Stimulated activated CD8-positive, alpha-beta memory T cell treated with anti-CD3 and anti-CD28 coated beads, Interleukin-15, amount 100 ng/mL, for 1 hour (primary cell): Measurements from ENCODE around the gene RPL29.

ENCODE experiments used
- DNase-seq: peaks from one replicate; pipeline ENCODE4 v3.0.0-alpha.2; 2020; ENCODE audit warnings: low read depth

RPL29 gene

DNA sequence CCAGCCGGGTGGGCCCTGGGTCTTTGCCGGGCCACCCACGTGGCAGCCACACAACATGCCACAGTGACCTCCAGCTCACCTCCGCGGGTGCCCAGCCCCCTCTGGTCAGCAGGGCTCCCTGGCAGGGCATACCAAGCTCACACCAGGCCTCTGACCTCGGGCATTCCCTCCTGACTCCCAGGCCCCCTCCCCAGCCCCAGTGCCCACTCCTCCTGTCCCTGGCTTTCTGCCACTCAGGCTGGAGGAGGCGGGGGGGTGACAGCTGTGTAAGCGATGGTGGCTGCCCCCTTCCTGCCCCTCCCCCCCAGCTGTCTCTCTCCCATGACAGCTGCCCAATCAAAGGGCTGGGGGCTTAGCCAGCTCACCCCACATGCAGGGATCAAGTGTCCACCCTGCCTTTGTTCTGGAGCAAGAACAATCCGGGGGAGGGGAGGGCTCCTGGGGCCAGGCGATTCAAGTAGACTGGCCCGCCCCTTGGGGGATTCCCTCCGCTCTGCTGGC is 31.7 kb downstream of the RPL29 start:
- no peak for DNase-seq

GRCh38 chr3:51962854-51963530 is 32.7 kb downstream of the RPL29 start:
- DNase-seq, result no peak

DNA sequence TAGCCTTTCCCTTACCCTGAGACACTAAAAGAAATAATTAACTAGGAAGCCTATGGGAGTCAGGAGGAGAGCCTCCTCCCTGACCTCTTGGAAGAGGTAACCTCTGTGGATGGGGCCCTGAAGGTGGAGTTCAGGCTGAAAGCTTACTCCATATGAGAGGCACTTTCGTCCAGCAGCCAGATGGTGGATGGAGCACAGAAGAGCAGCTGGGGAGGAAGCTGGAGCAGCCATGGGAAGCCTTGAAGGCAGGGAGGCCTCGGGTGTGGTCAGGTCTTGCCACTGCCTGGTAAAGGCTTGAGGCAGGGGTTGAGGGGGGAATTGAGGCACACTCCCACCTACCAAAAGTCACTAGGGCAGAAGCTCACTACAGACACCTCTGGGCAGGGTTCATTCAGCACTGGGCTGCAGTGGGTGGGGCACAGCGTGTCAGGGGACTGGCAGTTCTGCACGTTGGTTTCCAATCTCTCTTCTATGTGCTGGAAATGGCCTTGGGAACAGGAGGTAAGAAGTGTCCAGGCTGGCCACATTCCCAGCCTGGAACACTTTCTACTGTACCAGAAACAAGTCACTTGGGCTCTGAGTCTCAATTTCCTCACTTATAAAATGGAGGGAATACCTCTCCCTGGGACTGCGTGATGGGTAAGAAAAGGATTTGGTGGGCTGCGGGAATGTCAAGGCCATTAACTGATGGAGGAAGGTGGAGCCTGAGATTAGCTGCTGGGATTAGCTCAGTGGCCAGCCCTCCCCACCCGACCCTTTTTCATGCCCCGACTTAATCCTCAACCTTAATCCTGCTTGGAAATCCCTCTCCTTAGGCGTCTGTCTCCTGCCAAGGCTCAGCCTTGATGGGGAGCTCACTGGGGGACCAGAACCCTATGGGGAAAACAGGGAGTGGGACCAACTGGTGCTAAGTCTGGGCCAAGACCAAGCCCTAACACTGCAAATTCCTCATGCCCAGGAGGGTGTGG is 33.8 kb downstream of the RPL29 start:
- DNase-seq, result no peak

GRCh38 chr3:51961011-51961410 is 34.7 kb downstream of the RPL29 start:
- no peak for DNase-seq

DNA sequence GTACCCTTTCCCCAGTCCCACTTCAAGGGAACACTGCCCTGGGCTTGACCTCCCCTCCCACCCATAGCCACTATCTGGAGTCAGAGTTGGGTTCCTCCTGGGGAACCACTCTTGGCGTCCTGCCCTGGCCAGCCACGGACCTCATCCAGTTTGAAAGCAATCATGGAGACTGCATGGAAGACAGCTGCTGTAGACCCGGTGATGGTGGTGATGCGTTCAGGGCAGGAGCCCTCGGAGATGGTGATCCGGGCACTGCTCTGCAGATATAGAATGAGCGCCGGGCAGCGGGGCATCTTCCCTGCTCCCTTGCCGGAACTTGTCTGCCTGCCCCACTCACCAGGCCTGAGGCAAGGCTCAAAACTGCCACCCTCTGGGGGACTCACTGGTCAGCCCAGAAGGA is 35.3 kb downstream of the RPL29 start:
- no peak for DNase-seq

GRCh38 chr3:51959651-51960050 is 36.0 kb downstream of the RPL29 start:
- DNase-seq, result no peak

GRCh38 chr3:51958603-51959521 is 36.8 kb downstream of the RPL29 start:
- no peak for DNase-seq

DNA sequence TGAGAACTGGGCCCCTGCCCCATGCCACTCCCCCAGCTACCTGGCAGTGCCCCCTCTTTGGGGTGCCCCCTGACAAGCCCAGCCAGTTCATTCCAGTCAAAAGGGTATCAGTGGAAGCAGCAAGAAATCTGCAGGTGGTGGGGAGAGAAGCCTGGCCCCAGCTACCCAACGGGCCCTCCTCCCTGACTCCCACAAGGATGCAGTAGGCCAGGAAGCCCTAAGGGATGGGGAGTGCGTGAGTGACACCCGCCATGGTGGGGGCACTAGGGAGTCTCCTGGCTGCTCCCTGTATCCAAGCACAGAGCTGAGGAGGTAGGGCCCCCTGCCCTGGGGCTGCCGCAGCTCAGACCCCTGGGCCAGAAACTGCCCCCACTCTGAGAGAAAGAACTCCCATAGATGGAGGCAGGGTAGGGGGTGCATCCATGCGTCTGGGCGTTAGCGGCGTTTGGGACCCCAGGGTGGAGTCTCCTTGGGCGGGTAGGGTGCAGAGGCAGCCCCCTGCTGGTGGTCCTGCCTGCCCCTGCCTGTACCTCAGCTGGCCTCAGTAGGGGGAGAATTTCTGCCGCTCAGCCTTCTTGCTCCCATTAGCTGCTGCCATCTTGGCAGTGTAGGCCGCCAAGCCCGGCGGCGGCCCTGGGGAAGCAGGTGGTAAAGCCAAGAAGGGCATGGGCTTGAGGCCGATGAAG is 38.0 kb downstream of the RPL29 start:
- DNase-seq, result no peak

GRCh38 chr3:51955893-51956770 is 39.6 kb downstream of the RPL29 start:
- no peak for DNase-seq

GRCh38 chr3:51955175-51955892 is 40.4 kb downstream of the RPL29 start, which contains the start of gene GPR62:
Gene GPR62, plus strand, starts transcription at chr3:51955381. Its CDS starts 272 bp downstream, at chr3:51955653.
- DNase-seq, result no peak

DNA sequence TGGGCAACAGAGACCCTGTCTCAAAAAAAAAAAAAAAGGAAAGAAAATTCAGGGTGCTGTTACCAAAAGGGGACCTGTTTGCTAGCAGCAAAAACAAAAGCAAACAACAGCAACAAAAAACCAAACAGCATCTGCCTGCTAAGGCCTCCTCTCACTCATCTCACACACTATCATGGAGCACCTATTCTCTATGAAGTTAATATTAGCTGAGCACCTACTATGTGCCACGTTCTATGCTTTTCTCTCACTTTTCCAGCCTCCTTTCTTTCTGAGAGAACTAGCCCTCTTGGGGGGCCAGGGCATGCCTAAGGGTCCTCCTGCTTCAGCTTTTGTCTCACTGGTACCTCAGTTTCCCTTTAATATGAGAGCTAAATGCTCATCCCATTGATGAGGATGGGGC is 41.0 kb downstream of the RPL29 start:
- no peak for DNase-seq

DNA sequence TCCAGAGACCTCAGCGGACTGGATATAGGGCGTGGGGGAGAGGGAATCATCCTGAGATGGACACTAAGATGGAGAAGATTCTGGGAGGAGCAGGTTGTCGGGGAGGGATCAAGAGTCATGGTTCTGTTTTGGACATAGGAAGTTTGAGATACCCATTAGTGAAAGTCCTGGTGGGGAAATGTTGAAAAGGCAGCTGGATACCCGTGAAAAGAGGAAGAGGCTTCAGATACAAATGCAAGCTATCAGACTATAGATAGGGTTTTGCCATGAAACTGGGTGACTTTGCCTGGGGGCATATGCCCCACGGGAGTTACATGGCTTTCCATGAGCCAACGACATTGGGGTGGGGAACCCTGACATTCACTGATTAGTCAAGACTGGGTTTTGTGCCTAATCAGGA is 41.6 kb downstream of the RPL29 start:
- DNase-seq, result no peak

DNA sequence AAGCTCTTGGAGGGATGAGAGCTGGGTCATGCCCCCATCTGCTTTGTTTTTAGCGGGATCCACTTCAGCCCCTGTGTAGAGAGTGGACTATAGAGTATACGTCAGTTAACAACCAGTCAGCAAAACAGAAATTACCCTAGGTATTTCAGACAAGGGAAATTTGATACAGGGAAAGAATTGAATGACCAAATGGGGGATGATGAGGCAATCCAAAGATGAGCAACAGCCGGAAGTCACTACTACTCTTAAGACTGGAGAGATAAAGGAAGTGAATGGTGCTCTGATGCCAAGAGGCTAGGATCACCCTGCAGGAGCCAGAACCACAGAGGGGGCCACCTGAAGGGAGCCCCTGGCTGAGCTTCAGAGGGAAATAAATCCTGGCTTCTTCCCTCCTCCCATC is 42.2 kb downstream of the RPL29 start:
- DNase-seq, result no peak

GRCh38 chr3:51950899-51951298 is 44.8 kb downstream of the RPL29 start:
- no peak for DNase-seq

- no peak for DNase-seq
Observed at GRCh38 chr3:51949121-51949520, 46.6 kb downstream of the RPL29 start.

DNA sequence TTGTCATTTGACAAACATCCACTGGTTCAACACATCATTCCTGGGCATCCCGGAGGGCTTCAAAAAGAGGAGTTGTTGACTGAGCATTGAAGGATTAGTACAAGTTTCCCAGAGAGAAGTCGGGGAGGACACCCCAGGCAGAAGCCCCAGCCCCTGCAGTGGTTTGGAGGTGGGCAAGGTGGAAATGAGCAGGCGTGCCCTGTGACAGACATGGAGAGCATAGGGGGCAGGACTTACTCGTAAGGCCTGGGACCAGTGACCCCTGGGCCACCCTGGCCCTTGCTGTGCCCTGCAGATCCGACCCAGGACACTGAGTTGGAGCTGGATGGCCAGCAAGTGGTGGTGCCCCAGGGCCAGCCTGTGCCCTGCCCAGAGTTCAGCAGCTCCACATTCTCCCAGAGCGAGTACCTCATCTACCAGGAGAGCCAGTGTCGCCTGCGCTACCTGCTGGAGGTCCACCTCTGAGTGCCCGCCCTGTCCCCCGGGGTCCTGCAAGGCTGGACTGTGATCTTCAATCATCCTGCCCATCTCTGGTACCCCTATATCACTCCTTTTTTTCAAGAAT is 47.6 kb downstream of the RPL29 start:
- no peak for DNase-seq

- DNase-seq, result no peak
Observed at GRCh38 chr3:51947215-51947900, 48.3 kb downstream of the RPL29 start.

DNA sequence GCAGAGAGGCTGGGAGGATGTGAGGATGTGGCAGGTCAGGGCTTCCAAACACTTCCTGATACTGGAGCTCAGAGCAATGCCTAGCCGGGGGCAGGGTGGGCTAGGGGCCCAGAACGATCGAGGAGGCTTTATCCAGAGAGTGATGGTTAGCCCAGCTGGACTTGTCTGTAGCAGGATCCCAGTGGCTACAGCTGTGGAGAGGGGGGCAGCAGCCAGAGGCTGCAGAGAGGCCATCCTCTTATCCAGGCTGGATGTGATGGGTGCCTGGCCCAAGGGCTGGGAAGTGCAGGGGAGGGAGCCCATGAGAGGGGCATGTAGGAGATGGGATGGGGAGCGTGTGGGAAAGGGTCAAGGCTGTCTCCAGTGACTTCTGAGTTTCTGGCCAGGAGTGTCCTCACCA is 48.9 kb downstream of the RPL29 start:
- DNase-seq, result no peak
